NCI-H1436 (cell line): ENCODE measurements around the gene TLE4.

Experiments
- DNase-seq: peaks from one replicate; lab custom pipeline; 2025; lab: John Stamatoyannopoulos, UW

Gene TLE4

DNA sequence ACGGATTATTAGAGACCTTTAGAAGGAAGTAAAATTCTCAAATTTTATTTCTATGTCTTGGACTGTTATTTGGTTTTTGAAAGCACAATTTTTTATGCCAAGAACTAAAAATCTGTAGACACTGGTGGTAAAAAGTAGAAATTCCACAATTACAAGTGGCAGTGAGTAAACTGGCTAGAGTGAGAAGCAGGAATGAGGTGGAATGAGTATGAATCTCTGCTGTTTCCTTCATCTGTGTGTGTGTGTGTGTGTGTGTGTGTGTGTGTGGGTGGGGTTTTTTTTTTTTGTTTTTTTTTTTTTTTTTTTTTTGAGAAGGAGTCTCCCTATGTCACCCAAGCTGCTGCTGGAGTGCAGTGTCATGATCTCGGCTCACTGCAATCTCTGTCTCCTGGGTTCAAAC lies 94.2 kb downstream of the TLE4 start:
- DNase-seq: no peak

DNA sequence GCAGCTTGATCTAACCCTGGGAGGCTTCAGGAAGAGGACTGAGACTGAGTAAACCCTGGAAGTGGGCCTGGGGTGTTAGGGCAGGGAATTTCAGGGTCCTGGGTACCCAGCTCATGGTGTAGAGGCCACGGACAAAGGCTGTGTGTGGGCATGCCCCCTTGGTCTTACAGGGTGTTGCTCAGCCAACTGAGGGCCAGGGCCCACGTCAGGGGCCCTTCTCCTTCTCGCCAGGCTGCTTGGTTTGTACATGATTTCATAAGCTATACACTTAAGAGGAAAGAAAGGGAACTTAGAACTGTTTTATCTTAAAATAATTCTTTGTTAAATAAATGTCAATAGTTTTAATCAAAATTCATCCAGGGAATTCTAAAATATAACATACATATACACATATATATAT lies 95.4 kb downstream of the TLE4 start:
- no peak for DNase-seq

- peak; percentile 71 for DNase-seq
Measured at GRCh38 chr9:79667817-79668436, 96.2 kb downstream of the TLE4 start.

DNA sequence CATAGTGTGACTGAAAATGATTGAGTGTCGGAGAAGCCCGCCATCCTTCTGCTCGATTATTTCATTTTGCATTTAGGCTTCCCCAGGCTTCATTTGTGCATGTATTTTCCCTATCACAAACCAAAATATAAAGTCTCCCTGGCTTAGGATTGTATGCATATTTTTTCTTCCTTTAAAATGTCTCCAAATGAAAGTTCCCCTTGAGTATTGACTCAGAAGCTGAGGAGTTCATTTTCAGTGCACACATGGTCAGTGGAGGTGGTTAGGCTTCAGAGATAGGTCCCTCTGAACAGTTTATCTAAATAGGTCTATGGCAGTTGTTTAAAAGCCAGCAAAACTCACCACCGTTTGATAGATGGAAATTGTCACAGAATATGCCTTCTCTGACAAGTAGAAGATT lies 97.2 kb downstream of the TLE4 start:
- no peak for DNase-seq

DNA sequence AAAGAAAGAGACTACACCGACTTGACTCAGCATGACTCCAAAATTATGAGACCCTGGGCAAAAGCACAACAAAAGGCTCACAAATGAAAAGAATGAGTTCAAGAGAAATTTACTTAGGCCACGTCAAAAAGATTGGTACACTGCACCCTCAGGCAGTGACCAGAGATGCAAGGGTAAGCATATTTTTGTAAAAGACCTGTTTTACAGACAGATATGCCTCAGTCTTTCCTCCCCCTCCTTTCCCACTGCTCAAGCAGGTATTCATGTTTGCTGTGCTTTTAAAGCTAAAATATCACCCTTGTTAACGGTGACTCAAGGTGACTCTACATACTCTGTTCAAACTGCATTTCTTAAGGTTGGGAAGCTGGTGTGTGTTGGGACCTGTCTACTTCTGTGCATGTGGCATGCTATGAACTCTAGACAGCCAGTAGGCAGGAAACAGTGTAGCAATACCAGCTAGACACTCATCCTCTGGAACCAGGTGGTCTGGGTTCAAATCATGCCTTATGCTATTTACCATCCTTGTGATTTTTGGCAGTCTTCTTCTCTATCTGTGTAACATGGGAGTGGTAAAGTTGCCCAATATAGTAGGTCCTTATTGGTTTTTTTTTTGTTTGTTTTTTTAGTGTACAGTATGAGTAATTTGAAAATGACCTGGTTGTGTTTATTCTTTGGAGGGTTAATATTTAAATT lies 98.7 kb downstream of the TLE4 start:
- DNase-seq: no peak

DNA sequence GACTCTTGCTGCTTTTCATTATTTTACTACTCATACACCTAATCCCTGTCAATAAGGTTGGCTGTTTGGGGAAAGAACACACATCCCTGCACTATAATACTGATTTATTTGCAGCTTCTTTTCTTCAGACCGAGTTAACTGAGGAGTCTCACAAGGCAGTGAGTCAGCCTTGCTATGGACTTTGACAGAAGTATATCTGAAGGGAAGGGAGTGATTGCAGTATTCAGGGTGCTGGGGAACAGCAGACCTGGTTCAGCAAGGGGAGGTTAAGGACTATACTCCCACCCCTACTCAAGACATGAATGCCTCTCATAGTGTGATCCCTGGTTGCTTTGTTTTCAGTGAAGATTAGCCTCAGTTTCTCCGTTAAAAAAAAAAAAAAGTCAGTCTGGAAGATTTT lies 99.8 kb downstream of the TLE4 start:
- DNase-seq: no peak

- no peak for DNase-seq
Measured at GRCh38 chr9:79672236-79672635, 100.5 kb downstream of the TLE4 start.

GRCh38 chr9:79672891-79673290 lies 101.1 kb downstream of the TLE4 start:
- no peak for DNase-seq

GRCh38 chr9:79673614-79674013 lies 101.8 kb downstream of the TLE4 start:
- no peak for DNase-seq

DNA sequence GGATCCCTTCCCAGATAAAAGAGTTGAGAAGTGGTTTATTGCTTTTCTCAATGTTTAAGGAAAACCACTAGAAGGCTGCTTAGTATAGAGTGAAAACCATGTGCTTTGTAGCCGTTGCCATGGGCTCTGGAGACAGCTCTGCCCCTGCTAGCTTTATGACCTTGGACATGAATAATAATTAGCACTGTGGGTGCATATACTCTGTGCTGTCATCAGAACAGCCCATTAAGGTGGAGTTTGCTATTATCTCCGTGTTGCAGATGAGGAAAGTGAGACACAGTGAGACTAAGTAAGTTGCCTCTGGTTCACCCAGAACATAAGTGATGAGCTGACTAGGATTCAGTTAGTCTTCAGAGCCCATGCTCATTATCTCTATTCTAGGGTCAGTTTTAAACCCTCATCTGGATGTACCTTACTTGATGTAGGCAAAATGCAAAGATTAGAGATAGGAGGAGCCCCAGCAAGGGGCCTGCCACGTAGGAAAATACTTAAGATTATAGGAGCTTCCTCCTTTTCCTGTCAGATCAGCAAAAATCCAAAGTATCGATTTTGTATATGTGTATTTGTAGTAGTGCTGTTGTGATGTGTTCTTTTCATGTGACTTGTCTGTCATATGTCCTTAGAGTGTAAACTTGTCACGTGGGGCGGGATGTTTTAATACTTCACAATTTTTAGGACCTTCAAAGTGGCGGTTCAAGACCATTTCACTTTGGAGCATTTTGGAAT lies 102.5 kb downstream of the TLE4 start:
- no peak for DNase-seq

DNA sequence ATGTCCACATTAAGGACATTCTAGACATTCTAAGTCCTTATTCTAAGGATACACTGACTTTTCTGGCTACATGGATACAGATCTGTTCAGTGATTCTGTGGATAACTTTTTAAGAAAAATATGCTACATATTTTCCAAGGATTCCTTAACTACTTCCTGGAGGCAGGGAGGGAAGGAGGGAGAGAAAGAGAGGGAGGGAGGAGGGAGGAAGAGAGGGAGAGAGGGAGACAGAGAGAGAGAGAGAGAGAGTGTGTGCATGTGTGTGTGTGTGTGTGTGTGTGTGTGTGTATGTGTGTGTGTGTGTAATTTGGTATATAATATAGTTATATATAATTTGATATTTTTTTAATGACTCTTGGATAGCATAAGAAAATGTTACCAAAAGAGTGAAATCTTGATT lies 109.8 kb downstream of the TLE4 start:
- no peak for DNase-seq

- no peak for DNase-seq
Measured at GRCh38 chr9:79682076-79682736, 110.4 kb downstream of the TLE4 start.

DNA sequence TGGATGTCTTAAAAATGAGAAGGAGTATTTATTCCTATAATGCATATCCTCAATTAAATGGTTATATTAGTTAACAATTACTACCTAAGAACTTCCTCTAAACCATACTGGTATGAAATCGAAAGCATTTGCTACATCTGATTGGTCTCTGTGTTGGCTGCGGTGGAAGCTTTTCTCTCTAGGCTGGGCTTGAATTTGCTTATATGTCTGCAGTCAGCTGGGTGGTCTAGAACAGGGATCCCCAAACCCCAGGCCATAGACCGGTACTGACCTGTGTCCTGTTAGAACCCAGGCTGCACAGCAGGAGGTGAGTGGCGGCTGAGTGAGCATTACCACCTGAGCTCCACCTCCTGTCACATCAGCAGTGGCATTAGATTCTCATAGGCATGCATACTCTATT lies 112.3 kb downstream of the TLE4 start:
- no peak for DNase-seq

DNA sequence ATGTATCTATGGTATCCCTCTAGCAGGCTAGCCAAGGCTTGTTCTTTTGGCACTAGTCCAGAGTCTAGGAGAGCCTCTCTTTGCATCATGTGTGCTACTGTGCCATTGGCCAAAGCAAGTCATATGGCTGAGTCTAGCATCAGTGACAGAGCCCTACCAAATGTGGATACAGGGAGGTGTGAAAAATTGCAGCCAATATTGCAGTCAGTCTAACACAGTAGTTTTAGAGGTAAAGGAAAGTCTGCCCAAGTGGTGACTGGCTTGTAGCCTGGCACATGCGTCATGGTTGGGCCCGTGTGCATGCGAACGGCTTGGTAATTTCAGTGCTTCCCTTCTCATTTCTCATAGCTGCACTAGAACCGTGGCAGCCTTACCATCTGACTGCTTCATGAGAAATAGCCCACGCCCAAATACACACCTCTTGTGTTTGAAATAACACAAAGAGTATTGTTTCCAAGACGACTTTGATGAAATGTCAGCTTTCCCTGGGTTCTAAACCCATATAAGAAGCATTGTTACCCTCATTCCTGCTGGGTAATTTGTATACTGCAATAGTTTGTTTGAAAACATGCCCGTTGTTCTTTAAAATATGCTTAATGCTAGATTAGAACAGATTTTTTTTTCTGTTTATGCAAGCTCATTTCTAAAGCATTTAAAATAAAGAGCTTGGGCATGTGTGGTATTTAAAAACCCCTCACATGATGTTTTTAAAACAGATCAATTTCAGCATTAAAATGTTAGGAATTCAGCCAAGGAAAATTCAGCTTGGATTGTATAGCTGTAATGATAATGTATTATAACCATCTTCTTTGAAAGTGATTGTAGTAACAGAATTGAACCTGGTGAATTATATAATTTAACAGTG lies 113.2 kb downstream of the TLE4 start:
- no peak for DNase-seq

- no peak for DNase-seq
Measured at GRCh38 chr9:79685577-79685976, 113.8 kb downstream of the TLE4 start.

GRCh38 chr9:79686381-79687130 lies 114.8 kb downstream of the TLE4 start:
- DNase-seq: no peak

DNA sequence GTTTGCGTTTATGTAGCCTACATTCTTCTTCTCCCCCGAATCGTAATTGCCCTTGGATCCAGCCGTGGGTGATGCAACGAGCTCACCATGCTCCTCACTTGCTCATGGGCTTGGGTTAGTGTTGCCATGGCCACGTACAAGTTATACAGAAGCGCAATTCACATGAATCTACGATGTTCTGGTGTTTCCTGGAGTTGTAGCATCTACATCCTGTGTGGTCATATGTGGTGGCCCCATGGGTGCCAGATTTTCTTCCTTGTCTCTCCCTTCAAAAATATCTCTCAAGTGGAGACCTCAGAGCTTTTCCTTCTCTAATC lies 115.3 kb downstream of the TLE4 start:
- DNase-seq: no peak

- DNase-seq: no peak
Measured at GRCh38 chr9:79688363-79688762, 116.6 kb downstream of the TLE4 start.

DNA sequence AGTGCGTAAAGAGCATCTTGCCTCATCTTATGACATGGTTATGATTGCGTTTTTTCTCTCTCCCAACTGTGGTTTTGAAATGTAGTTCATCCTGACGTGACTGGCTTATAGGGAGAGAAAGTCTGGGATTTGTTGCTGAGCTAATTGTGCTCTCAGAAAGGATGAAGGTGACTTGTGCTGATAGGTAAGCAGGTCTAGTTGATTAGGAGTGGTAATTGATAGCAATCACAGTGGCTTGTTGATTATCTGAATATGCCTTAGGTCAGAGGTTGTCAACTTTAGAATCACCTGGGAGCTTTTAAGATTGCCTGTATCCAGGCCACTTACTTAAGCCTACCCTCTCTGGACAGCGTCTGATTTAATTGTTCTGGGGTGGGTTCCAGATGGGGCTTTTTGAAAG lies 117.8 kb downstream of the TLE4 start:
- DNase-seq: no peak

DNA sequence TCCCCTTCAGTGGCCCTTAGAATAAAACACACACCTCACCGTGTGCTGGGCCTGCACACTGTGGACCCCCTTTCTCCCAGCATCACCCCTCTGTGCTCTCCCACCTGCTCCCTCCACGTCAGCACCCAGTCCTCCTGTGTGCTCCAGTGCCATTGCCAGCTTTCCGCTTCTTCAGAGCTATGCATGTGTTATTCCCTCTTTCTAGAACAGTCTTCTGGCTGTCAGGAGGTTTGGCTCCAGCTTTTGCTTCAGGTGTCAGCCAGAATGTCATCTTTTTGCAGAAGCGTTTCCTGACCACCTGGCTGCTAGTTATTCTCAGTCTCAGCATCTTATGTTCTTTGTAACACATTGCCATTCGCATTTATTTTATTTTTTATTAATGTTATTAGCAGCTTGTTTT lies 119.7 kb downstream of the TLE4 start:
- DNase-seq: no peak

GRCh38 chr9:79692857-79693571 lies 121.2 kb downstream of the TLE4 start:
- no peak for DNase-seq
